Panc1 (cell line): ENCODE data around the gene SMIM8.

Source experiments
- SIN3A ChIP-seq: IDR thresholded peaks from 2 replicates; pipeline ENCODE4 v1.6.1; 2012; ENCODE audit warnings: low read depth, mild to moderate bottlenecking, low read length, moderate library complexity, borderline replicate concordance; ENCODE audit not compliant: insufficient read depth
- TF ChIP-seq, protein P1 (sequence below): fragments of 450-650 bp; IDR thresholded peaks from 2 replicates; pipeline ENCODE4 v1.5.1; 2017; ENCODE audit warnings: mild to moderate bottlenecking

GRCh38 chr6:87336367-87336766, 14.0 kb downstream of the SMIM8 start:
- TF ChIP-seq, protein P1, sequence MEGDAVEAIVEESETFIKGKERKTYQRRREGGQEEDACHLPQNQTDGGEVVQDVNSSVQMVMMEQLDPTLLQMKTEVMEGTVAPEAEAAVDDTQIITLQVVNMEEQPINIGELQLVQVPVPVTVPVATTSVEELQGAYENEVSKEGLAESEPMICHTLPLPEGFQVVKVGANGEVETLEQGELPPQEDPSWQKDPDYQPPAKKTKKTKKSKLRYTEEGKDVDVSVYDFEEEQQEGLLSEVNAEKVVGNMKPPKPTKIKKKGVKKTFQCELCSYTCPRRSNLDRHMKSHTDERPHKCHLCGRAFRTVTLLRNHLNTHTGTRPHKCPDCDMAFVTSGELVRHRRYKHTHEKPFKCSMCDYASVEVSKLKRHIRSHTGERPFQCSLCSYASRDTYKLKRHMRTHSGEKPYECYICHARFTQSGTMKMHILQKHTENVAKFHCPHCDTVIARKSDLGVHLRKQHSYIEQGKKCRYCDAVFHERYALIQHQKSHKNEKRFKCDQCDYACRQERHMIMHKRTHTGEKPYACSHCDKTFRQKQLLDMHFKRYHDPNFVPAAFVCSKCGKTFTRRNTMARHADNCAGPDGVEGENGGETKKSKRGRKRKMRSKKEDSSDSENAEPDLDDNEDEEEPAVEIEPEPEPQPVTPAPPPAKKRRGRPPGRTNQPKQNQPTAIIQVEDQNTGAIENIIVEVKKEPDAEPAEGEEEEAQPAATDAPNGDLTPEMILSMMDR: no peak
- TF ChIP-seq SIN3A: no peak
